Skin of body (tissue), 2 donors: Measurements from ENCODE around the gene PIK3C2G. TPM values are rescaled to one million over a fixed set of nuclear protein-coding genes. Genes with fewer than 3 reads are reported as not detected.

Experiments
- DNase-seq: peaks from one replicate; lab custom pipeline; 2025; lab: John Stamatoyannopoulos, UW
- total RNA-seq: library from RNA; depleted of rRNA; stranded (reverse); fragments of >200 nt; gene quantifications from one replicate; pipeline ENCODE4 v1.2.3, GENCODE V29; 2014

Gene PIK3C2G
- total RNA-seq, 1 donor from 2014 or later: 18.1 TPM

GRCh38 chr12:18340186-18340585, 78.9 kb downstream of the PIK3C2G start:
- no peak for DNase-seq

DNA sequence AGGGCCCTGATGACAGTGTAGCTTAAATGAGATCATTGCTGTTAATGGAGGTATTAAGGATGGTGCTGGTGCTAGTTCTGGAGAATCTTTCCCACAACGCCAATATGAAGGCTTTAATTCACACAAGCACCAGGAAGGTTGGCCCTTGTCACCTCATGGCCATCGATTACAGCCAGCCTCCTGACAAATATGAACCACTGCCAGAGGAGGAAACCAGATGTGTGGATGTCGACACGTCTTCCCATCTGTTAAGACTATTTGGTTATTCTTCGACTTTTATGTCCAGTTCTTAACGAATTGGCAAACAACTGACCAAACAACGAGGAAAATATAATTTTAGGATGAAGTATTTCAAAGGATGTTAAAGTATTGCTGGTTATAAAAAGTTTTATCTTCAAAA, 79.5 kb downstream of the PIK3C2G start:
- DNase-seq: no peak

GRCh38 chr12:18343708-18344107, 82.4 kb downstream of the PIK3C2G start:
- DNase-seq: no peak

GRCh38 chr12:18345021-18345735, 83.9 kb downstream of the PIK3C2G start:
- DNase-seq: peak; percentile 50

DNA sequence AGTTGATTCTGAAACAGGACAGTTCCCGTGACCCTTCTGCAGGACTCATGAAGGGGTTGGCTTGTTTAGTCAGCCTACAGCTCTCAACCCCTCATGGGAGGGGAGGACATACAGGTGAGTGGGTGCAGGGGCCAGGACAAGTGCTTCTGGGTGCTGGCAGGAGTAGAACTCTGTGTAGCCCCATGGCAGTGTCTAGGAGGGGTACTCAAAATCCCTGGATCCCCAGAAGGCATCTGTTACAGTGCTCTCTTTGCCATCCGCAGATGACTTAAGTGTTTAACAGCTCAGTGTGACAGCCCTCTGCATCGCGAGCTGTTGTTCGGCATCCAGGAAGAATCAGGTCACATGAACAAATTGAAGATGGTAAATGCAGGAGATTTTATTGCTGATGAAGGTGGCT, 91.0 kb downstream of the PIK3C2G start:
- no peak for DNase-seq

GRCh38 chr12:18355429-18355828, 94.1 kb downstream of the PIK3C2G start:
- DNase-seq: no peak

DNA sequence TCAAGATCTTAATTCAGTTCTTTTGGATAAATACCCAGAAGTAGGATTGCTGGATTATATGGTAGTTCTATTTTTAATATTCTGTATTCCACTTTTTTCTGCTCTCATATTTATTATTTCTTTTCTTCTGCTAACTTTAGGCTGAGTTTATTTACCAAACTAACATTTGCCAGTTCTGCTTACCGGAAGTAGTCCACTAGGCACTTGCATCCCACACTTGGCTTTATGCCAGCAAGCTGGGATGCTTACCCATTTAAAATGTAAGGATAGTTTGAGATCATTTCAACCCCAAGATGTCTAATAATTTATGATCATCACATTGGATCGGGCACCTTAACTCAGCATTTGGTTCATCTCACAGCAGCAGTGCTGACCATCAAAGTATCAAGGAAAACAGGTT, 96.8 kb downstream of the PIK3C2G start:
- DNase-seq: no peak

GRCh38 chr12:18358930-18359329, 97.6 kb downstream of the PIK3C2G start:
- no peak for DNase-seq

DNA sequence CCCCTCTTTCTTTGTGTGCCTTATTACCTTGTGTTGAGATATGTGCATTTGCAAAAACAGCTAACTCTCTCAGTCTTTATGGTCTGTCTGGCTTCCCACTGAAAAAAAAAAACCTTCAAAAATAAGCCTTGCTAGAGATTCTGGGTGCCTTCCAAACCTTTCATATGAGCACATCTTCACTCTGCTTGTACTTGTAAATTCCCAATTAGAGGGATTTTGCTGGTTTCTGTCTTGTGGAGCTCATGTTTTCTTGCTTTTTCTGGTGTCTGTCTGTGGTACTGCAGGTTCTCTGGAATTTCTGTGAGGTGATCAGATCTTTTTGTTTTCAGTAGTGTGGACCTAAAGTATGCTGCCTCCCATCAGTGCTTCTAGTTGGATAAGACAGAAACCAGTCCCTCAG, 100.1 kb downstream of the PIK3C2G start:
- no peak for DNase-seq

- DNase-seq: no peak
These were observed 102.0 kb downstream of the PIK3C2G start for GRCh38 chr12:18363321-18363720.

DNA sequence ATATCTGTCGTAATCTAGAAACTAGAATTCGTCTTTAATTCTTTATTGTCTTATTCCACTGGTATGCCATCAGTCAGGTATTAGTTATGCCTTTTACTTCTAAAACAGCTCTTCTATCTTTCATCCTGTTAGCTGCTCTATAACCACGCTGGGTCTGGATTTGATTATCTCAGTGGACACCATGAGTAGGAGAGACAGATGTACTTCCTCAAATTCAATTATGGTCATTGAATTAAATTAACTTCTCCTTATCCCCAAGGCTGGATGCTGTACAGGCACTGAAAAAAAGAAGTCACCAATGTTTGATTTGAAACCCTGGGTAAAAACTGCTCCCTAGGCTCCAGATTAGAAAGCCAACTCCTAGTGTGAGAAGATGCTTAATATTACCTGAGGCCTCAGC, 107.3 kb downstream of the PIK3C2G start:
- no peak for DNase-seq

GRCh38 chr12:18373181-18373580, 111.9 kb downstream of the PIK3C2G start:
- peak; percentile 80 for DNase-seq

DNA sequence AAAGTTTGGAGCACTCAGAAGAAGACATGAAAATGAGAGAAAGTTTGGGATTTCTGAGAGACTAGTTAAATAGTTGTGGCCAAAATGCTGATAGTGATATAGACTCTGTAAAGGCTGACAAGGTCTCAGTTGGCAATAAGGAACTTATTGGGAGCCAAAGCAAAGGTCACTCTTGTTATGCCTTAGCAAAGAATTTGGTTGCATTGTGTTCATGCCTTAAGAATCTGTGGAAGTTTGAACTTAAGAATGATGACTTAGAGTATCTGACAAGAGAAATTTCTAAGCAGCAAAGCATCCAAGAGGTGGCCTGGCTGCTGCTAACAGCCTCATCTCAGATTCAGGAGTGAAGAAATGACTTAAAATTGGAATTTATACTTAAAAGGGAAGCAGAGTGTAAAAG, 113.8 kb downstream of the PIK3C2G start:
- no peak for DNase-seq

GRCh38 chr12:18375583-18375982, 114.3 kb downstream of the PIK3C2G start:
- DNase-seq: no peak

DNA sequence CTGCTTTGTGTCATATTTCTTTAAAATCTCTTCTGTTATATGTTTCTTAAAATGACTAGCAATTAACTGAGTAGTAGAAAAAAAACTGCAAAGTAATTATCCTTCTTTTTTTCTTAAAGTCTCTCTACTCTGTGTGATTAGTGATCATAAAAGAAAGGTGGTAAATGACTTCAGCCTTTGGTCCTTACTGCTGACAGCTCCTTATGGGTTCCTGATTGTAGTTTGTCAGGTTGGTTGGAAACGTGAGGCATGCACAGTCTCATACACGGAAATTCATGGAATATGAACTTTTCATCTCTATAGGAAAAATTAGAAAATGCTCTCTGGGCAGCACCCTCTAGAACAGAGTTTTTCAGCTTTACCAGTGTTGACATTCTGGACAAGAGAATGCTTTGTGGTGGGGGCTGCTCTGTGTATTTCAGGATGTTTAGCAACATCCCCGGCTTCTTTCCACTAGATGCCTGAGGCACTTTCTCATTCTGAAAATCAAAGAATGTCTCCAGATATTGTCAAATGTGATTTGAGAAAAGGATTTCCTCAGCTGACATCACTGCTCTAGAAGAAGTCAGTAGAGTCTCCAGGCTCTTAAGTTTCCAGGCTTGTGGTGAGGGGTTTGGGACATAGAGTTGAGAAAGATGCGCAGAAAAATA, 121.0 kb downstream of the PIK3C2G start:
- DNase-seq: peak; percentile 24

- DNase-seq: peak; percentile 98
These were observed 121.9 kb downstream of the PIK3C2G start for GRCh38 chr12:18383203-18383602.

GRCh38 chr12:18387706-18388105, 126.4 kb downstream of the PIK3C2G start:
- no peak for DNase-seq

- no peak for DNase-seq
These were observed 128.5 kb downstream of the PIK3C2G start for GRCh38 chr12:18389820-18390219.

GRCh38 chr12:18391151-18391550, 129.8 kb downstream of the PIK3C2G start:
- peak; percentile 1 for DNase-seq

DNA sequence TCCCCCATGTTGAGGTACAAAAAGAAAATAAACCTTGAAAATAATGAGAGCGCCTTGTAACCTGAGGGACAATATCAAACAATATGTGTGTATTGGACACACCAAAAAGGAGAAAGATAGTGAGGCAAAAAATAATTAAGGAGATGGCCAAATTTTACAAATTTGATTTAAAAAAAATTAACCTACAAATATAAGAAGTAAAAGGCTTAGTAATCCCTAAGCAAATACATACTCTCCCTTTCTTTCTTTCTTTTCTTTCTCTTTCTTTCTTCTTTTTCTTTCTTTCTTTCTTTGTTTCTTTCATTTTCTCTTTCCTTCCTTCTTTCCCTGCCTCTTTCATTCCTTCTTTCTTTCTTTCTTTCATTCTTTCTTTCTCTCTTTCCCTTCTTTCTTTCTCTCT, 133.4 kb downstream of the PIK3C2G start:
- DNase-seq: no peak

DNA sequence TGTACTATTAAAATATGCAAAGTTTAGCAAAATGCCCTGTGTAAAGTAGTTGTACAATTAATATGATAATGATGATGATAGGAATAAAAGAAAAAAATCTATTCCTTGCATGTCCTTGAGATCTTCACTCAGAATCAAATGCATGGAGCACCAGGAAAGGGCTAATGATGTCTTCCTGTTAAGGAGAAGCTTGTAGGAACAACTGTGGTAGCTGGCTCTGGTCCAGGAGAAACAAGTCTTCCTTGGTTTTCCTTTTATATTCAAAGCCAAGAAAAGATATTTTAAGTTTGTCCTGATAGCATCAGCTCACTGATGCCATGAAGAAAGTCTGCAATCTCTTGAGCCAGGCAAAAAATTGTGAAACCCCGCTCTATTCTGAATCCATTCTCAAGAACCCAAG, 138.9 kb downstream of the PIK3C2G start:
- peak; percentile 1 for DNase-seq

DNA sequence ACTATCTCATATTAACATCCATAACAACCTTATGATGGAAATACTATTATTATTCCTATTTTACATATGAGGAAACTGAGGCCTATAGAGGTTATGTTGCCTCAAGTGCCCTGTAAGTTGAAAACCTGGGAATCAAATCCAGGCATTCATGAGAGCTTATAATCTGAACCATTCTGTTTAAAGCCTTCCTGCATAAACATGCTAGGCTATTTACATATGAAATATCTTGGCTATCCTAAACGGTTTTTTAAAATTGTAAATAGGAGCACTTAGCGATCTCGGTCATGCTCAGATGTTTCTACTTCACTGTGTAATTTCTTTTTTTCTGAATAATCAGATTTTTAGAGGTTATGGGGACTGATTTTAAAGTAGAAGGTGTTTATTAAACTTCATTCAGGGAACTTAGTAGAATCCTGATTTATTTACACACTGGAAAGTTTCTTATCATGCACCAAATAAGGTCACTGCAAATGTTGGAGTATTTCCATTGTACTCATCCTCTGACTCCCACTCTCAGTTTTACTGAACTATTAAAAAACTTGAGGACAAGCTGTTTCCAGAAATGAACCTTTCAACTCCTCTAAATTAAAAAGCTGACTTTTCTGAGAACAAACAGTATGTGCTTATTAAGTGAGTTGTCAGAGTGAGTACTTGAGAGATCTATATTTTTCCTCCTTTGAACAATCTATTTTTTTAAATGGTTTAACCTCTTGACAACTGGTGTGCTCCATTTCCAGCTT, 141.7 kb downstream of the PIK3C2G start:
- no peak for DNase-seq

DNA sequence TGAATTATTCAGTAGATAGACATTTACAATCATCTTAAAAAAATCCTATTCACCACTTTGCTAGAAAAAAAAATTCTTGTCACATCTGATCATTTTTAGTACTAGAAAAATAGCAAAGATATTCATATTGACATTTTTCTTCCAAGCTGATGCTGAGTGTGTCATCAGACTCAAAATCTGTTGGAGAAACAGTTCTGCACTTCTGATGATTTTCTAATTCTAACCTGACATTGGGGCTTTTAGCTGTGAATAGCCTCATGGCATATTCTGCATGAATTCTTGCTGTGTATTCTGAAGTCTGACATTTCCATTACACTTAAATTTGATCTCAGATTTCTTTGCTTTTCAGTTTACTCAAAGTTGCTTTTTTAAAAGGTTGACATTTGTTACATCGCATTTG, 150.1 kb downstream of the PIK3C2G start:
- DNase-seq: no peak
